DND-41 (cell line): ENCODE results near the gene PILRA.
"Not testable (repeated sequence)": the region's sequence is repeated elsewhere in the genome, so short reads cannot be mapped to it uniquely, and the experiment has no call there.

Source experiments
- EZH2 ChIP-seq: IDR thresholded peaks from 3 replicates; pipeline ENCODE4 v1.6.1; 2012; ENCODE audit warnings: borderline replicate concordance, low read depth, mild to moderate bottlenecking, moderate library complexity, low read length, inconsistent platforms; ENCODE audit not compliant: severe bottlenecking
- TF ChIP-seq, protein P1 (sequence below): IDR thresholded peaks from 2 replicates; pipeline ENCODE4 v1.5.1; 2012; ENCODE audit warnings: borderline replicate concordance, low read length, moderate library complexity, mild to moderate bottlenecking; ENCODE audit not compliant: poor library complexity, severe bottlenecking; ENCODE audit errors: extremely low read depth

DNA sequence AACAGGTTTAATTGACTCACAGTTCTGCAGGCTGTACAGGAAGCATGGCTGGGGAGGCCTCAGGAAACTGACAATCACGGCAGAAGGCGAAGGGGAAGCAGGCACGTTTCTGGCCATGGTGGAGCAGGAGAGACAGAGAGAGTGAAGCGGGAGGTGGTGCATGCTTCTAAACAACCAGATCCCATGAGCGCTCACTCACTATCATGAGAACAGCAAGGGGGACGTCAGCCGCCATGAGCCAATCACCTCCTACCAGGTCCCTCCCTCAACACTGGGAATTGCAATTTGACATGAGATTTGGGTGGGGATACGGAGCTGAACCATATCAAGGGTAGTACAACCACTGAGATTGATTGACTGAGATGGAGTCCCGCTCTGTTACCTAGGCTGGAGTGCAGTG lies 47.6 kb upstream of the PILRA start:
- TF ChIP-seq, protein P1, sequence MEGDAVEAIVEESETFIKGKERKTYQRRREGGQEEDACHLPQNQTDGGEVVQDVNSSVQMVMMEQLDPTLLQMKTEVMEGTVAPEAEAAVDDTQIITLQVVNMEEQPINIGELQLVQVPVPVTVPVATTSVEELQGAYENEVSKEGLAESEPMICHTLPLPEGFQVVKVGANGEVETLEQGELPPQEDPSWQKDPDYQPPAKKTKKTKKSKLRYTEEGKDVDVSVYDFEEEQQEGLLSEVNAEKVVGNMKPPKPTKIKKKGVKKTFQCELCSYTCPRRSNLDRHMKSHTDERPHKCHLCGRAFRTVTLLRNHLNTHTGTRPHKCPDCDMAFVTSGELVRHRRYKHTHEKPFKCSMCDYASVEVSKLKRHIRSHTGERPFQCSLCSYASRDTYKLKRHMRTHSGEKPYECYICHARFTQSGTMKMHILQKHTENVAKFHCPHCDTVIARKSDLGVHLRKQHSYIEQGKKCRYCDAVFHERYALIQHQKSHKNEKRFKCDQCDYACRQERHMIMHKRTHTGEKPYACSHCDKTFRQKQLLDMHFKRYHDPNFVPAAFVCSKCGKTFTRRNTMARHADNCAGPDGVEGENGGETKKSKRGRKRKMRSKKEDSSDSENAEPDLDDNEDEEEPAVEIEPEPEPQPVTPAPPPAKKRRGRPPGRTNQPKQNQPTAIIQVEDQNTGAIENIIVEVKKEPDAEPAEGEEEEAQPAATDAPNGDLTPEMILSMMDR, result not testable (repeated sequence)
- not testable (repeated sequence) for TF ChIP-seq EZH2
